SIG-M5 (cell line): ENCODE results near the gene ARL16.

Experiments used
- DNase-seq: peaks from one replicate; lab custom pipeline; 2025; lab: John Stamatoyannopoulos, UW

Gene ARL16

DNA sequence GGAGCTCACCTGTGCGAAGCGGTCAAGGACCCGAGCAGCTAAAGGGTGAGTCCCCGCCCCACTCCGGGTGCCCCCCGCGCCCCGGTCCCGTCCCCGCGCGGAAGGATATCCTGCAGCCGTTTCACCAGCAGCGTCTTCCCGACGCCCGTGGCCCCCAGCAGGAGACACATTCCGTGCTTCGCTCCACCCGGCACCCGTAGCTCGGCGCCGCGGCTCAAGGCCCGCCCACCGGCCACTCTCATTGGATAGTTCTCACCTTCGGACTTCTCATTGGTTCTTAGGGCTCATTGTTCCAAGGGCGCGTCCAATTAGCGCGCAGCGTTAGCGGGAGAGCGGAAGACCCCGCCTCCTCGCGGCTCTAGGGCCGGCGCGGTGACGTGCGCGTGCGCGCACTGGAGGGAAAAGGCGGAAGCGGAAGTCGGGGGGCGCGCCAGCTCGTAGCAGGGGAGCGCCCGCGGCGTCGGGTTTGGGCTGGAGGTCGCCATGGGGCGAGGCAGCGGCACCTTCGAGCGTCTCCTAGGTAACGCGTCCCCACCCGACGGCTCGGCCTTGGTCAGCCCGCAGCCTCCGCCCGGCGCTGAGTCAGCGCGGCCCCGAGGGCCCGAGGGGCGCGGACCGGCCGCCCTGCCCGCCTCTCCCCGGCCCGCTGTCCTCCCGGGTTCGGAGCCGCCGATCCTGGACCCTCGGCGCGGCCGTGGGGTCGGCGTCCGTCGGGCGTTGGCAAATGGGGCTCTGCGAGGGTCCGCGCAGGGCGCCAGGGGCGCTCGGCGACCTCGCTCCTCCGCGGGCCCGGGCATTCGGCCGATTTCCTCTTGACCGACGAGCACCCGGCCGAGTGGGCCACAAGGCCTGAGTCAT, at the start of gene ARL16, which contains the start of gene HGS:
Gene ARL16 (minus strand): TSS at position 214 of the 858 bp plus-strand sequence. CDS start 44 bp downstream, at position 170.
Gene HGS (plus strand): TSS at position 428 of the 858 bp plus-strand sequence. CDS start 56 bp downstream, at position 484.
- DNase-seq, result peak; percentile 94

- no peak for DNase-seq
These were observed 43.9 kb upstream of the ARL16 start for GRCh38 chr17:81727324-81728031.

DNA sequence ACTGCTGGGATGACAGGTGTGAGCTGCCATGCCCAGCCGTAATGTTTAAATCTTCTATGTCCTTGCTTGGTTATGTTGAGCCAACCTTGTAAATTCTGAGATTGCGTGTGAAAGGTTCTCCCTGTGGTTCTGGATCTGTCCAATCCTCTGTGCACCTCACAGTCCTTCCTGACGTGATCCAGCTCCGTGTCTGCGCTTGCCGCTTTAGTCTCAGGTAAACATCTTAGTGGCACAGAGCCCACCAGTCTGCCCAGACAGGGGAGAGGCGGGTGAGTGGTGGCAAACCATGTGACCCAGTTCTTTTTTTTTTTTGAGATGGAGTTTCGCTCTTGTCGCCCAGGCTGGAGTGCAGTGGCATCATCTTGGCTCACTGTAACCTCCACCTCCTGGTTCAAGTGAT, 42.4 kb upstream of the ARL16 start:
- no peak for DNase-seq

DNA sequence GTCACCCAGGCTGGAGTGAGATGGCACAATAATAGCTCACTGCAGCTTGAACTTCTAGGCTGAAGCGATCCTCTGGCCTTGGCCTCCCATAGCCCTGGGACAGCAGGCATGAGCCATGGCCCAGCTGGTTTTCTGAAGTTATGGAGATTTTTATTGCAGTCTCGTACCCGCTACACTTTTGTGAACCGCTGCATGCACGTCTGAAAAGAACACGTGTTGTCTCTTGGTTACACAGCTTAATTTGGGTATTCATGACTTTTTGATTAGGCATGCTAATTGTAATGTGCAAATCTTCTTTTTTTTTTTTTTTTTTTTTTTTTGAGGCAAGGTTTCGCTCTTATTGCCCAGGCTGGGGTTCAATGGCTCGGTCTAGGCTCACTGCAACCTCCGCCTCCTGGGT, 41.8 kb upstream of the ARL16 start:
- no peak for DNase-seq

DNA sequence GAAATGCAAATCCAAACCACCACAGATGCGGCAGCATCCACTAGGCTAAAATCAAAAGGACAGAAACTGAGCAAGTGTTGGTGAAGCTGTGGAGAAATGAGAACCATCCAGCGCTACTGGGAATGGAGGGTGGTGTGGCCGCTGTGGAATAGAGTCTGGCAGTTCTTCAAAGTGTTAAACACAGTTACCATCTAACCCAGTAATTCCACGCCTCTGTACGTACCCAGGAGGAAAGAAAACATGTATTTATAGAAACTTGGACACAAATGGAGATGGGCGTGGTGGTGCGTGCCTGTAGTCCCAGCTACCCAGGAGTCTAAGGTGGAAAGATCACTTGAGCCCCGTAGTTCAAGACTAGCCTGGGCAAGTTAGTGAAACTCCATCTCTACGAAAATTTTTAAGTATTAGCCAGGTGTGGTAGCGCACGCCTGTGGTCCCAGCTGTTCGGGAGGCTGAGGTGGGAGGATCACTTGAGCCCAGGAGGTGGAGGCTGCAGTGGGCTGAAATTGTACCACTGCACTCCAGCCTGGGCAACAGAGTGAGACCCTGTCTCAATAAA, 40.1 kb upstream of the ARL16 start:
- DNase-seq, result no peak

- DNase-seq, result no peak
These were observed 38.9 kb upstream of the ARL16 start for GRCh38 chr17:81722184-81723120.

DNA sequence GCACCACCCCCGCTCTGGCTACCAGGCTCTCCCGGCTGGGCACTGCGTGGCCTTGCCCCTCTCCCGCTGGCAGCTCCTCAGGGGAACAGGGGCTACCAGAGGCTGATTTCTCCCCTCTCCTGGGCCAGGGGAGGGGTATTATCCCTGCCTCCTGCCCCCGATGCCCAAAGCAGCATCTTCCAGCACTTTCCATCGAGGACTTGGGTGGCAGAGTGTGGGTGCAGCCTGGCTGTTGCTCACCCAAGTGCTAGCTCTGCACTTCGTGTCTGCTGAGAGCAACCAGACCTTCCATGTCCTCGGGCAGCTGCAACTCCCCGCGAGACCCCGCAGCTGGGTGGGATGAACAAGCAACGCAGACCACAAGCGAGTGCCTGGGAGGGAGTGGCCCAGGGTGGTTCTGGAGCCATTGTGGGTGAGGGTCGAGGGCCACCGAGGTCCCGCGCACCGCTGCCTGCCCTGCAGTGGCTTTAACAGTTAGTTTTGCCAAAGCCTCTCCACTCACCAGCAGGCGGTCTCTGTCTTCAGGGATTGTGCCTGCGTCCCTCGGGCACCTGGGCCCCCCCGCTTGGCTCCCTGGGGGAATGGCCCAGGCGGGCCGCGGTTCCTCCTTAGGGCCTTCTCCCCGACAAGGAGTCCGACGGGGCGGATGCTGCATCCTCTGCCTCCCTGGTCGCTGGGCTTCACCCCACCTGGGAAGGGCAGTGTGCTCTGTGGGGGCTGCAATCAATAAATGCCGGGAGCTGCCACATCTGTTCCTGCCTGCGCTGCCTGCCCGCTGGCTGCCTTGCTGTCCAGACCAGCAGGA, 36.9 kb upstream of the ARL16 start:
- DNase-seq, result no peak

DNA sequence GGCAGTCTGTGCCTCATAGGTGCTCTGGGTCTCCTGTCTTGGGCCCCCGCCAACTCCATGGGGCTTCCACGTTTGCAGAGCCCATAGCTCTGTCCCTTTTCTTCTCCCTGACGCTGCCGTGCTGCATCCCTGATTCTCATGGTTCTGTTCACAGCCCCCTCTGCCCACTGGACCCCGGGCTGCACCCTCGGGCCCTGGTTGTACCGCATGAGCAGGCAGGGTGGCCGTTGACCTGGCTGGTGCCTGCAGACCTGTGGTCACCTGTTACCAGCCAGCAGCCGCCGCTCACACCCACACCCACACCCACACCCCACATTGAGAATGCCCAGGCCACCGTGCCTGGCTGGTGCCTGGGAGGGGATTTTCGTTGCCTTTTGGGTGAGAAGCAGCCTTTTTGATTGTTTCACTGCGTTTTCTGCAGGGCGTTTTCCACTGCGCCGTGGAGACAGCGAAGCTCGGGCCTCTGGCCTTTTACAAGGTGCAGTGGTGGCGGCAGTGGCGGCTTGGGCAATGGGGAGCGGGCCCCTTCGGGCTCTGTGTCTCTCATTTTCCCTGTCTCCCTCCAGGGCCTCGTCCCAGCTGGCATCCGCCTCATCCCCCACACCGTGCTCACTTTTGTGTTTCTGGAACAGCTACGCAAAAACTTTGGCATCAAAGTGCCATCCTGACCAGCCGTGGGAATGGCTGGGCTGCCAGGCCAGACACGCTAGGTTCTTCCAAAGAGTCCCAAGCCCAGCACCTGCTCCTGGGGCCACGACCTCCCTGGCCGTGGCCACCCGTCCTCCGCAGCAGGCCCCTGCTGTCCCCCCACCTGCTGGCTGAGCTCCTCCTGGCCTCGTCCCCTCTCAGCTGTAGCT, 36.0 kb upstream of the ARL16 start:
- no peak for DNase-seq

DNA sequence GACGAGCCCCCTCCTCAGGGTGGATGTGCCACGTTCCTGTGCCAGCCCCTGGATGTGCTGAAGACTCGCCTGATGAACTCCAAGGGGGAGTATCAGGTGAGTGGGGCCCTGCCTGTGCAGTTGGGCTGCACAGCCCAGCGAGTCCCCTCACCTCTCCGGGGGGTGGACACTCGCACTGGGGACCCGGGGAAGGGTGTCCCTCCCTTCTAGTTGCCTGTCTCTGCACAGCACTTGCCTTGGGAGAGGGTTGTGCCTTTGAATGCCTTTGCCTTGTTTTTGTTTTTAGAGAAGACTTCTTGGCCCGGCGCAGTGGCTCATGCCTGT, 34.1 kb upstream of the ARL16 start:
- no peak for DNase-seq

DNA sequence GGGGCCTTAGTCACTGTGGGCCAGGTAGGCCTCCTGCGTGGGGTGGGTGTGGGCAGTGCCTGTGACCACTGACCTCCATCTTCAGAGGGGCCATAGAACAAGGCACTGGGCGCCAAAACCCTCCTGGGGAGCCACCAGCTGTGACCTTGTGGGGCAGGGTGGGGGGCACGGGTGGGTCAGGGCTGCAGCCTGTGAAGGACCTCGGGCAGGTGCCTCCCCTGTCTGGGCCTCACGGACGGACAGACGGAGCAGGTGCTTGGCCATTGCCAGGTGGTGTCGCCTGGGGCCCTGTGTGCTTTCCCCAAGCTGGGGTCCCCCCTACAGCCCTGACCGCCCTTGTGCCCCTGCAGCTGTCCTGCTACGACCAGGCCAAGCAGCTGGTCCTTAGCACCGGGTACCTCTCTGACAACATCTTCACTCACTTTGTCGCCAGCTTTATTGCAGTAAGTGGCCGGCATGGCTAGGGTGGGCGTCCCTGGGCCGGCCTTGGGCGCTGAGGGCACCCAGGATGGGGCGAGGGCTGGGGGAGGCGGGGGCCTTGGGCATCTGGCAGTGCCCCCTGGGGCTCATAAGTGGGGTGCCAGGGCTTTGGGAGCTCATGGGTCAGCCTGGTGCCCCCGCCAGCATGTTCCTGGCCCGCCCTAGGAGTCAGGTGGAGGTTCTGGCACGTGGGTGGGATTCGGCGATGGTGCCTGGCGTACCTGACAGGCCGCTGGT, 33.6 kb upstream of the ARL16 start:
- no peak for DNase-seq

DNA sequence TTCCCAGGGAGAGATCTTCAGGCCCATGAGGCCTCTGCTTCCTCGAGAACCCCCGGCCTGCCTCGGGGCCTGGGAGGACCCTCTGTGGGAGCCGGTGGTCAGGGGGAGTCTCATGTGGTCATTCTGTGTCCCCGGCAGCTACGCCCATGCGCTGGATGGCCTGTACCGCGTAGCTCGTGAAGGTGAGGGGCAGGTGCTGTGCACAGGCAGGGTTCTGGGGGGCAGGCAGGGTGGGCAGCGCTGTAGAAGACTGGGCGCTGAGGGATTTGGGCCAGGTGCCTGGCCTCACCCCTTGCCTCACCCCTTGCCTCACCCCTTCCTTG, 33.0 kb upstream of the ARL16 start:
- DNase-seq, result no peak

GRCh38 chr17:81715872-81716673, 32.5 kb upstream of the ARL16 start:
- no peak for DNase-seq

- DNase-seq, result no peak
These were observed 31.7 kb upstream of the ARL16 start for GRCh38 chr17:81715107-81715871.

DNA sequence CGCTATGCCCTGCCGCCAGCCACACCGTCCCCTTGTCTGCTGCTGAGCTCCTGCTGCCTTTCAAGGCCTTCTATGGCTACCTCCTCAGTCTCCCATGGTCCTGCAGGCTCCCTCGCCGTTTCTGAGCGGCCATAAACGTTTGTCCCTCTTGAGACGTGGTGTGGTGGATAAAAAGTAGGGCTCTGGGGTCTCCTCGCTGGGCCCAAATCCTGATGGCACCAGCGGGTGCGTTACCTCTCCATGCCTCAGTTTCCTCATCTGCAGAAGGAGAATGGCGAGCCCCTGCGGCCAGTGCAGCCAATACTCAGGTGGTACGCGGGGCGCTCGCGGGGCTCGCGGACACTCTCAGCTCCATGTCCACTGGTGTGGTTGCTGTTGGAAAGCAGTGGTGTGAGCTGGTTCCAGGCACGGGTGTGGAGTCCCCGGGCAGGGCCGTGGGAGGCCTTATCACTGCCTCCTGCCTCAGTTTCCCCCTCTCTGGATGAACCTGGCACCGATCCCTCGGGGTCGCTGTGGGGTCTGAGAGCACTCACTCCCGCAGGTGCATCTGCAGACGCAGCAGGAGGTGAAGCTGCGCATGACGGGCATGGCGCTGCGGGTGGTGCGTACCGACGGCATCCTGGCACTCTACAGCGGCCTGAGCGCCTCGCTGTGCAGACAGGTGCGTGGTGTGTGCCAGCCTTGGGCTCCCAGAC, 31.0 kb upstream of the ARL16 start:
- no peak for DNase-seq

GRCh38 chr17:81713556-81714411, 30.2 kb upstream of the ARL16 start:
- no peak for DNase-seq

DNA sequence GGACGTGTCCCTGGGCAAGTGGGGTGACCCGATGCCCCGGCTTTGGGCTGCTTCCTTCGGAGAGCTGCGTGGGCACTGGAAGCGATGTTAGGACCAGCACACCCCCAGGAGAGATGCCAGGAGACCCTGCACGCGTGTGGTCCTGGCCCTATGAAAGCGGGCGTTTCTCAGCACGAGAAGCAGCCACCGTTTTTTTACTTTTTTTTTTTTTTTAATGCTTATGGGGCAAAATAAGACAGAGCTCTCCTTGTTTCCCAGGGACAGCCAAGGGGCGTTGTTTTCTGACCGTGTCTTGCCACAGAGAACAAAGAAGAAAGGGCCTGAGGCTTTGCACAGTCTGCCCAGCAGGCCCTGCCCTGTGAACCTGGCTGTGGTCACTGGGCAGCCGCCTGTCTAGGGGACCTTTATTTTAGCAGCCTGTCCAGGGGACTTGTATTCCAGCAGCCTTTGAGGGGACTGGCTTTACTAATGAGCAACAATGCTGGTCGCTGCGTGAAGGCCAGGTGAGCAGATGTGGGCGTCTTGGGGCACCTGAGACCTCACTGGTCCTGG, 29.5 kb upstream of the ARL16 start:
- no peak for DNase-seq
